Activated naive CD8-positive, alpha-beta T cell treated with anti-CD3 and anti-CD28 coated beads, Interleukin-2, amount 50 U/mL, for 24 hours (primary cell): ENCODE results near the gene CACNA1I.

ENCODE experiments used
- ATAC-seq: fragments of 150-1000 bp; cut with Tn5 transposase; one replicate; pipeline ENCODE4 v1.10.0; 2021
- DNase-seq: peaks from one replicate; pipeline ENCODE4 v3.0.0; 2021
- H3K27ac Mint-ChIP-seq: one replicate; pipeline ENCODE4 v1.8.0; 2021; ENCODE audit warnings: mild to moderate bottlenecking, mixed read lengths
- H3K27me3 Mint-ChIP-seq: one replicate; pipeline ENCODE4 v1.8.0; 2021; ENCODE audit warnings: mixed read lengths
- H3K36me3 Mint-ChIP-seq: one replicate; pipeline ENCODE4 v1.8.0; 2021; ENCODE audit warnings: low read depth, mixed read lengths
- H3K4me1 Mint-ChIP-seq: one replicate; pipeline ENCODE4 v1.8.0; 2021; ENCODE audit warnings: mixed read lengths
- H3K4me3 Mint-ChIP-seq: one replicate; pipeline ENCODE4 v1.8.0; 2021; ENCODE audit warnings: mild to moderate bottlenecking, moderate library complexity, mixed read lengths
- H3K9me3 Mint-ChIP-seq: one replicate; pipeline ENCODE4 v1.8.0; 2021; ENCODE audit warnings: mixed read lengths

Gene CACNA1I

GRCh38 chr22:39594411-39594810, 23.9 kb downstream of the CACNA1I start:
- no peaks in the 10 kb centered on the region for H3K9me3 Mint-ChIP-seq
- ATAC-seq (no peak), DNase-seq (no peak)
- peaks cover 4% of the 10 kb centered on the region for H3K4me1 Mint-ChIP-seq
- no peaks in the 10 kb centered on the region for H3K36me3 Mint-ChIP-seq
- H3K27ac Mint-ChIP-seq: no peak overlapping the region
- H3K4me3 Mint-ChIP-seq: no peak overlapping the region
- peaks cover 20% of the 10 kb centered on the region for H3K27me3 Mint-ChIP-seq

GRCh38 chr22:39595622-39596172, 25.1 kb downstream of the CACNA1I start:
- Mint-ChIP-seq H3K4me3 (no peak overlapping the region), H3K27ac (peak overlapping the region; percentile 17), H3K27me3 (peaks cover 20% of the 10 kb centered on the region), H3K36me3 (no peaks in the 10 kb centered on the region), H3K4me1 (peaks cover 5% of the 10 kb centered on the region), H3K9me3 (no peaks in the 10 kb centered on the region)
- ATAC-seq (no peak), DNase-seq (no peak)

- H3K27ac Mint-ChIP-seq: no peak overlapping the region
- no peaks in the 10 kb centered on the region for H3K9me3 Mint-ChIP-seq
- H3K36me3 Mint-ChIP-seq: no peaks in the 10 kb centered on the region
- ATAC-seq (no peak), DNase-seq (no peak)
- no peak overlapping the region for H3K4me3 Mint-ChIP-seq
- peaks cover 14% of the 10 kb centered on the region for H3K4me1 Mint-ChIP-seq
- peaks cover 20% of the 10 kb centered on the region for H3K27me3 Mint-ChIP-seq
Measured at GRCh38 chr22:39596601-39597000, 26.0 kb downstream of the CACNA1I start.

- no peak for ATAC-seq
- Mint-ChIP-seq H3K27ac (no peak overlapping the region), H3K27me3 (peaks cover 20% of the 10 kb centered on the region), H3K4me3 (no peak overlapping the region), H3K36me3 (no peaks in the 10 kb centered on the region), H3K4me1 (peaks cover 19% of the 10 kb centered on the region), H3K9me3 (no peaks in the 10 kb centered on the region)
- DNase-seq: no peak
Measured at GRCh38 chr22:39597236-39597869, 26.8 kb downstream of the CACNA1I start.

GRCh38 chr22:39598017-39598965, 27.7 kb downstream of the CACNA1I start:
- Mint-ChIP-seq H3K27me3 (peaks cover 20% of the 10 kb centered on the region), H3K4me3 (no peak overlapping the region), H3K36me3 (no peaks in the 10 kb centered on the region), H3K4me1 (peaks cover 22% of the 10 kb centered on the region), H3K27ac (no peak overlapping the region), H3K9me3 (no peaks in the 10 kb centered on the region)
- DNase-seq (peak; percentile 81), ATAC-seq (peak; percentile 67)

GRCh38 chr22:39600491-39601179, 30.1 kb downstream of the CACNA1I start:
- H3K4me1 Mint-ChIP-seq: peaks cover 22% of the 10 kb centered on the region
- ATAC-seq: no peak
- H3K4me3 Mint-ChIP-seq: no peak overlapping the region
- H3K36me3 Mint-ChIP-seq: no peaks in the 10 kb centered on the region
- no peak for DNase-seq
- H3K9me3 Mint-ChIP-seq: no peaks in the 10 kb centered on the region
- peaks cover 23% of the 10 kb centered on the region for H3K27me3 Mint-ChIP-seq
- no peak overlapping the region for H3K27ac Mint-ChIP-seq

GRCh38 chr22:39601180-39601535, 30.6 kb downstream of the CACNA1I start:
- peaks cover 22% of the 10 kb centered on the region for H3K4me1 Mint-ChIP-seq
- H3K9me3 Mint-ChIP-seq: no peaks in the 10 kb centered on the region
- no peak overlapping the region for H3K27ac Mint-ChIP-seq
- ATAC-seq (no peak), DNase-seq (no peak)
- peaks cover 20% of the 10 kb centered on the region for H3K27me3 Mint-ChIP-seq
- H3K4me3 Mint-ChIP-seq: no peak overlapping the region
- H3K36me3 Mint-ChIP-seq: no peaks in the 10 kb centered on the region

- Mint-ChIP-seq H3K27me3 (peaks cover 9% of the 10 kb centered on the region), H3K27ac (no peak overlapping the region), H3K4me3 (no peak overlapping the region), H3K4me1 (peaks cover 21% of the 10 kb centered on the region), H3K9me3 (no peaks in the 10 kb centered on the region), H3K36me3 (no peaks in the 10 kb centered on the region)
- DNase-seq: no peak
- ATAC-seq: no peak
Measured at GRCh38 chr22:39603345-39603744, 32.8 kb downstream of the CACNA1I start.

GRCh38 chr22:39610246-39610645, 39.7 kb downstream of the CACNA1I start:
- H3K9me3 Mint-ChIP-seq: peaks cover 4% of the 10 kb centered on the region
- no peaks in the 10 kb centered on the region for H3K36me3 Mint-ChIP-seq
- ATAC-seq: no peak
- peaks cover 6% of the 10 kb centered on the region for H3K27me3 Mint-ChIP-seq
- H3K4me3 Mint-ChIP-seq: no peak overlapping the region
- no peak for DNase-seq
- H3K27ac Mint-ChIP-seq: no peak overlapping the region
- H3K4me1 Mint-ChIP-seq: peaks cover 16% of the 10 kb centered on the region

- ATAC-seq: no peak
- Mint-ChIP-seq H3K27ac (no peak overlapping the region), H3K27me3 (peaks cover 2% of the 10 kb centered on the region), H3K4me1 (peaks cover 16% of the 10 kb centered on the region), H3K4me3 (no peak overlapping the region), H3K36me3 (no peaks in the 10 kb centered on the region), H3K9me3 (peaks cover 4% of the 10 kb centered on the region)
- DNase-seq: no peak
Measured at GRCh38 chr22:39610766-39611165, 40.2 kb downstream of the CACNA1I start.

- Mint-ChIP-seq H3K4me1 (peaks cover 16% of the 10 kb centered on the region), H3K4me3 (no peak overlapping the region), H3K27me3 (peaks cover 2% of the 10 kb centered on the region), H3K36me3 (no peaks in the 10 kb centered on the region), H3K27ac (no peak overlapping the region), H3K9me3 (peaks cover 4% of the 10 kb centered on the region)
- DNase-seq (no peak), ATAC-seq (no peak)
Measured at GRCh38 chr22:39611360-39611759, 40.8 kb downstream of the CACNA1I start.

GRCh38 chr22:39612811-39613548, 42.4 kb downstream of the CACNA1I start:
- H3K9me3 Mint-ChIP-seq: peaks cover 4% of the 10 kb centered on the region
- ATAC-seq (peak; percentile 58), DNase-seq (peak; percentile 20)
- peaks cover 10% of the 10 kb centered on the region for H3K27me3 Mint-ChIP-seq
- no peaks in the 10 kb centered on the region for H3K36me3 Mint-ChIP-seq
- peaks cover 22% of the 10 kb centered on the region for H3K4me1 Mint-ChIP-seq
- H3K27ac Mint-ChIP-seq: peak overlapping the region; percentile 64
- H3K4me3 Mint-ChIP-seq: no peak overlapping the region

- ATAC-seq (no peak), DNase-seq (no peak)
- H3K27ac Mint-ChIP-seq: no peak overlapping the region
- peaks cover 25% of the 10 kb centered on the region for H3K4me1 Mint-ChIP-seq
- no peaks in the 10 kb centered on the region for H3K36me3 Mint-ChIP-seq
- H3K4me3 Mint-ChIP-seq: no peak overlapping the region
- peaks cover 14% of the 10 kb centered on the region for H3K27me3 Mint-ChIP-seq
- peaks cover 4% of the 10 kb centered on the region for H3K9me3 Mint-ChIP-seq
Measured at GRCh38 chr22:39613549-39613921, 43.0 kb downstream of the CACNA1I start.

- ATAC-seq (no peak), DNase-seq (no peak)
- H3K27ac Mint-ChIP-seq: no peak overlapping the region
- no peaks in the 10 kb centered on the region for H3K36me3 Mint-ChIP-seq
- H3K9me3 Mint-ChIP-seq: peaks cover 4% of the 10 kb centered on the region
- peaks cover 14% of the 10 kb centered on the region for H3K27me3 Mint-ChIP-seq
- H3K4me3 Mint-ChIP-seq: no peak overlapping the region
- peaks cover 25% of the 10 kb centered on the region for H3K4me1 Mint-ChIP-seq
Measured at GRCh38 chr22:39614442-39614841, 43.9 kb downstream of the CACNA1I start.
